Body of pancreas (tissue), 4 donors: ENCODE measurements around the gene MIEF2. TPM values are rescaled to one million over a fixed set of nuclear protein-coding genes. Genes with fewer than 3 reads are reported as not detected.
"Not testable (repeated sequence)": the region's sequence is repeated elsewhere in the genome, so short reads cannot be mapped to it uniquely, and the experiment has no call there.

ENCODE experiments used
- ATAC-seq: fragments of 150-250 bp; one replicate; pipeline ENCODE4 v1.9.1; 2016
- DNase-seq, 4 donors: peaks; one replicate each; pipeline ENCODE4 v3.0.0-alpha.2; 2019
- H3K27ac ChIP-seq, 4 donors: fragments of 200-600 bp; sonication (generic); 1 replicate in 3 of 4; 2 replicates in 1 of 4; pipeline versions ENCODE4 v1.5.1 to v1.6.1; 2016 to 2019; ENCODE audit warnings: mild to moderate bottlenecking in 1 of 4, mixed read lengths in 1 of 4, moderate library complexity in 1 of 4
- H3K27me3 ChIP-seq, 2 donors: fragments of 200-600 bp; sonication (generic); one replicate each; pipeline ENCODE4 v1.6.0; 2016; ENCODE audit warnings: mild to moderate bottlenecking in 1 of 2
- H3K36me3 ChIP-seq, 2 donors: fragments of 200-600 bp; sonication (generic); replicated peaks in 1 of 2; 2 replicates each; pipeline ENCODE4 v1.5.1; 2016; ENCODE audit warnings: low read depth in 2 of 2; ENCODE audit not compliant: insufficient read depth in 1 of 2
- H3K4me1 ChIP-seq: fragments of 200-600 bp; sonication (generic); one replicate; pipeline ENCODE4 v1.6.0; 2016
- H3K4me3 ChIP-seq, 2 donors: fragments of 200-600 bp; sonication (generic); 1 replicate in 1 of 2; 2 replicates in 1 of 2; pipeline ENCODE4 v1.5.1; 2016 to 2019
- H3K9me3 ChIP-seq, 3 donors: fragments of 200-600 bp; sonication (generic); 1 replicate in 2 of 3; 2 replicates in 1 of 3; pipeline ENCODE4 v1.5.1; 2016
- CTCF ChIP-seq, 7 experiments: fragments of 450-650 bp in 4 of 7; fragments of 200-600 bp in 3 of 7; sonication (generic) in 3 of 7; IDR thresholded peaks; one replicate each; pipeline ENCODE4 v1.5.1; 2016 to 2019; ENCODE audit warnings: antibody characterized with exemption in 7 of 7
- POLR2A ChIP-seq, 3 donors: fragments of 450-650 bp; IDR thresholded peaks; one replicate each; pipeline ENCODE4 v1.6.1; 2016; ENCODE audit warnings: antibody characterized with exemption in 3 of 3, mild to moderate bottlenecking in 2 of 3
- WGBS, 2 donors: methylation state at CpG; one replicate each; pipeline ENCODE4 v1.1.5; 2017; 5-methylcytosine and 5-hydroxymethylcytosine counted together
- intact Hi-C: fragments of 100-400 bp; cut with DNase I; formaldehyde crosslinking; loops from one replicate; pipeline ENCODE4 v1.15.1; 2023
- total RNA-seq, 2 donors: library from RNA; depleted of rRNA; stranded (reverse); fragments of >200 nt; gene quantifications; one replicate each; pipeline ENCODE4 v1.1.0, GENCODE V29; 2016

Gene MIEF2
- total RNA-seq, 2 donors from 2014 or later: 16.2 to 21.8 TPM

GRCh38 chr17:18300725-18301480 lies 40.4 kb downstream of the MIEF2 start:
- intact Hi-C loops: no loop called here
- TF ChIP-seq CTCF (IDR thresholded peaks at IDR 0.05) (no peak), POLR2A (IDR thresholded peaks at IDR 0.05) (no peak)
- no peaks in the 10 kb centered on the region for H3K27me3 ChIP-seq
- DNase-seq: no peak
- H3K27ac ChIP-seq: no peak overlapping the region
- H3K4me1 ChIP-seq: no peaks in the 10 kb centered on the region
- WGBS, 2 donors: 71 to 89% methylated on average over 8 of the region's 8 CpGs
- peaks cover 0 to 28% of the 10 kb centered on the region in 2 donors for H3K36me3 ChIP-seq
- H3K4me3 ChIP-seq: no peak overlapping the region
- no peak for ATAC-seq
- H3K9me3 ChIP-seq: no peaks in the 10 kb centered on the region

- DNase-seq, ATAC-seq, H3K27me3 ChIP-seq, H3K4me3 ChIP-seq, H3K27ac ChIP-seq, H3K9me3 ChIP-seq, intact Hi-C loops, H3K4me1 ChIP-seq: not testable (repeated sequence)
- peaks cover 0 to 28% of the 10 kb centered on the region in 2 donors for H3K36me3 ChIP-seq
- 88 to 89% methylated on average over 13 of the region's 13 CpGs for WGBS, 2 donors
Observed at GRCh38 chr17:18303206-18303605, 42.7 kb downstream of the MIEF2 start.

- H3K4me3 ChIP-seq: no peak overlapping the region
- intact Hi-C loops: no loop called here
- ATAC-seq: no peak
- no peak for DNase-seq
- peaks cover 26% of the 10 kb centered on the region for H3K4me1 ChIP-seq
- no peak overlapping the region for H3K27ac ChIP-seq
- no peak for TF ChIP-seq POLR2A (IDR thresholded peaks at IDR 0.05)
- TF ChIP-seq CTCF (IDR thresholded peaks at IDR 0.05): no peak
- no peaks in the 10 kb centered on the region for H3K27me3 ChIP-seq
- H3K36me3 ChIP-seq: peaks cover 0 to 9% of the 10 kb centered on the region in 2 donors
- H3K9me3 ChIP-seq: no peaks in the 10 kb centered on the region
- 85 to 96% methylated on average over 4 of the region's 4 CpGs for WGBS, 2 donors
Observed at GRCh38 chr17:18309202-18309601, 48.7 kb downstream of the MIEF2 start.

- 0% methylated on average over 21 to 39 of the region's 39 CpGs for WGBS, 2 donors
- Histone ChIP-seq H3K4me3 (peak overlapping the region; percentile 70 to 79), H3K9me3 (no peaks in the 10 kb centered on the region), H3K4me1 (peaks cover 63% of the 10 kb centered on the region), H3K27ac (peak overlapping the region; percentile 56 to 92 (median 82)), H3K27me3 (no peaks in the 10 kb centered on the region), H3K36me3 (no peaks in the 10 kb centered on the region)
- intact Hi-C loops: no loop called here
- TF ChIP-seq CTCF (IDR thresholded peaks at IDR 0.05) (no peak), POLR2A (IDR thresholded peaks at IDR 0.05) (no peak)
- ATAC-seq: no peak
- DNase-seq: peak in 1 of 4 donors; percentile 23
Observed at GRCh38 chr17:18314059-18314730, 53.7 kb downstream of the MIEF2 start.

- intact Hi-C loops: no loop called here
- peak; percentile 97 for ATAC-seq
- no peaks in the 10 kb centered on the region for H3K9me3 ChIP-seq
- DNase-seq: peak; percentile 96 to 98 (median 97)
- no peaks in the 10 kb centered on the region for H3K27me3 ChIP-seq
- H3K4me1 ChIP-seq: peaks cover 71% of the 10 kb centered on the region
- H3K4me3 ChIP-seq: peak within 1 kb of the TSS; percentile 78 to 79
- H3K27ac ChIP-seq: peak within 1 kb of the TSS; percentile 56 to 92 (median 82)
- WGBS, 2 donors: 0% methylated on average over 52 to 77 of the region's 78 CpGs
- peak in 2 of 7 experiments; percentile 14 to 27 for TF ChIP-seq CTCF (IDR thresholded peaks at IDR 0.05)
- peak; percentile 10 to 76 (median 72) for TF ChIP-seq POLR2A (IDR thresholded peaks at IDR 0.05)
- H3K36me3 ChIP-seq: no peaks in the 10 kb centered on the region
Observed at GRCh38 chr17:18314731-18315561, 54.5 kb downstream of the MIEF2 start, which contains the start of the genes SMCR8 and TOP3A. Gene SMCR8, plus strand, starts transcription at chr17:18315293. Its CDS starts 497 bp downstream, at chr17:18315790. Gene TOP3A, minus strand, starts transcription at chr17:18314994. Its CDS starts 216 bp downstream, at chr17:18314778.
